Endothelial cell of umbilical vein (primary cell): ENCODE measurements around the gene ARHGAP18.

Experiments
- CTCF ChIP-seq, 2 donors: IDR thresholded peaks; 1 replicate in 1 of 2; 2 replicates in 1 of 2; pipeline ENCODE4 v1.5.1; 2011; ENCODE audit warnings: low read length in 2 of 2, mild to moderate bottlenecking in 2 of 2, moderate library complexity in 2 of 2, control low read depth in 1 of 2, inconsistent platforms in 1 of 2, low read depth in 1 of 2; ENCODE audit not compliant: insufficient read depth in 1 of 2; ENCODE audit errors: extremely low read depth in 1 of 2
- EZH2 ChIP-seq: IDR thresholded peaks from 2 replicates; pipeline ENCODE4 v1.6.1; 2012; ENCODE audit warnings: borderline replicate concordance, low read depth, mild to moderate bottlenecking, moderate library complexity, low read length, inconsistent platforms; ENCODE audit not compliant: severe bottlenecking
- FOS ChIP-seq: IDR thresholded peaks from 2 replicates; pipeline ENCODE4 v1.6.1; 2011; ENCODE audit warnings: mild to moderate bottlenecking, low read length, moderate library complexity, borderline replicate concordance; ENCODE audit not compliant: insufficient read depth
- GATA2 ChIP-seq: IDR thresholded peaks from 2 replicates; pipeline ENCODE4 v1.7.0; 2011; ENCODE audit warnings: low read depth, mild to moderate bottlenecking, moderate library complexity, mixed read lengths, low read length; ENCODE audit not compliant: insufficient read length, insufficient read depth
- MAX ChIP-seq: IDR thresholded peaks from 2 replicates; pipeline ENCODE4 v1.6.1; 2011; ENCODE audit not compliant: insufficient read depth, insufficient read length
- POLR2A ChIP-seq: IDR thresholded peaks from 2 replicates; pipeline ENCODE4 v1.6.1; 2012; ENCODE audit warnings: low read depth, mild to moderate bottlenecking, control low read depth, low read length
- POLR2AphosphoS5 ChIP-seq: IDR thresholded peaks from 2 replicates; pipeline ENCODE4 v1.6.1; 2012; ENCODE audit warnings: low read depth, mild to moderate bottlenecking, control low read depth, low read length, moderate library complexity; ENCODE audit not compliant: insufficient read depth

GRCh38 chr6:129696028-129696418, 14.0 kb downstream of the ARHGAP18 start:
- TF ChIP-seq CTCF (IDR thresholded peaks at IDR 0.05; ENCODE audit: extremely low read depth in 1 of 2, insufficient read depth in 1 of 2, low read depth in 1 of 2, low read length in 2 of 2) (no peak), POLR2A (no peak), FOS (no peak), MAX (no peak), EZH2 (no peak), POLR2AphosphoS5 (no peak), GATA2 (no peak)
